Muscle of arm (tissue), 12 donors: ENCODE results near the gene TECTA. TPM values are rescaled to one million over a fixed set of nuclear protein-coding genes. Genes with fewer than 3 reads are reported as not detected.
"Not testable (repeated sequence)": the region's sequence is repeated elsewhere in the genome, so short reads cannot be mapped to it uniquely, and the experiment has no call there.

ENCODE experiments used
- DNase-seq: peaks from one replicate; pipeline ENCODE4 v3.0.0-alpha.2; 2013
- polyA plus RNA-seq, 12 donors: library from polyadenylated mRNA; unstranded; fragments of 120-200 nt; gene quantifications; one replicate each; pipeline ENCODE4 v1.2.1, GENCODE V29; 2013; ENCODE audit not compliant: insufficient read length in 12 of 12

Gene TECTA
- polyA plus RNA-seq, 12 donors = 1.1 to 2.2 (median 1.6) TPM; not detected in 2

DNA sequence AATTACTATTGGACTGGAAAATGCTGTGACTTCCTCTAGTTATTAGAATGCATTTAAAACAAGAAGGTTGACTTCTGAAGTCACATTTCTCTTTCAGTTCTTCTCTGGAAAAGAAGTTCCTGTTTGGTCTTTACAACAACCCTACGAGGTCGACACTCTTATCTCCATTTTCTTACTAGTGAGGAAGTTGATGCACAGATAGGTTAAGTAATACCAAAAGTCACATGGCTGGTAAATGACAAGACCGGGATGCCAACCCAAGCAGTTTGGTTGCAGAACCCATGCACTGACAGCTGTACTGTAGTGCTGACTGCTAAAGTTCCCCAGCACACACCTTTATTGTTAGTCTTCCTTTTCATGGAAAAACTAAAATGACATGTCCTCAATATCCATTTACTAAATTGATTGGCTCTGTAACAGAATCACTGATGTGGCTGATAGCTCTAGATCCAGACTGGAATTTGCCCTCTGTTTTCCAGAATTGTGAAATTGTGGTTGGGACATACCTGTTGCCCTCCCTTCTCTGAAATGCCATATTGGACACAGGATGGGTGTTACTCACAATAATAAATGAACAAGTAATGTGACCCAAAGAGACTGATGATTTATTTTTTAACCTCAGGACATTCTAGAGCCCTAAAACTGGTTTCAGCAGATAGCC lies 9.4 kb upstream of the TECTA start:
- no peak for DNase-seq

DNA sequence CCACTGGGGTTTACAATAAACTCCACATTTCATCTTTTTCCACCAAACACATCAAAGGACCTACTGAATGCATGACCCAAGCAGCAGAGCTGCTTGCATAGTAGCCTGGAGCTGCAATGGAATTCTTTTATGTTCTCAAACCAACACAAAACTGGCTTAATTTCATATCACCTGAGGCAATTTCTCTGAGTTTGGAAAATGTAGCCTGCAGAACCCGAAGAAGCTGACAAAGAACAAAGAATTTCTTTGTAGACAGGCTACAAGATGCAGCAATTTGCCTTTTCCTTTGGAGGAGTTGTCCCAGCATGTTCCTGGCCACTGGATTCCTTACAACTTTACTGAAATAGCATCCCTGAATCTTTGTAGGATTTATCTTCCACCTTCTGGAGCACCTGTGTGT lies 5.5 kb upstream of the TECTA start:
- DNase-seq = no peak

DNA sequence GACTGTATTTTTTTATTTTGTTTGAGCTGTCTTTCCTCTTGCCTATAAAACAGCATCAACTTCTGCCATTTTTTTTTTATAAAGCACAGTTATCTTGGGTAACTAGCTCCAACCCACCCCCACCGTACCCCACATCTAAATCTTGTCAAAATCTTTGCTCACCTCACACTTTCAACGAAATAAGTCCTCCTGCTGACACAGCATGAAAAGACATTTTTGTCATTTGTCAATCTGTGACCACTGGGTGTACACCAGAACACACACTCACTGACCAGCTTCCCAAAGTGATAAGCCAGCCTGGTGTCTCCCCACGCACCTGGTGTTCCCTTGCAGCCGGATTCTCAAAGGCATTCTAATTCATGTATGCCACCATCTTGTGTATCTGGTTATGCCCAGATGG lies 1.7 kb upstream of the TECTA start:
- DNase-seq = no peak

DNA sequence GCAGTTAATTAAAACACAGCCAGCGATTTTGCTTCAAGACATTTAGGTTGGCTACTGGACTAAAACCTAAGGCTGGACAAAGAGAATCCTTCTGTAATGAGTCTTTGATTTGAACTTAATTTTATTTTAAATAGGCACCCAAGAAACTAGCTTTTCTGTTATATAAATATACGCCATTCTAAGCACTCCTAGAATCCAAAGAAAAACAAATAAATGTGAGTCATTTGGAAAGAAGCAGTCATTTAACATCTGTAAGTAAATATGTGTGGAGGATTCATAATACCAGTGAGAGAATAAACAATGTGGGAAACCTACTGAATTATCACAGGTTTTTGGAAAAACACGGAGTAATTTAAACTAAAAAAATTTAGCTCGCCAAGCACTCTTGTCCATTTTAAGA lies 1.2 kb upstream of the TECTA start:
- no peak for DNase-seq

DNA sequence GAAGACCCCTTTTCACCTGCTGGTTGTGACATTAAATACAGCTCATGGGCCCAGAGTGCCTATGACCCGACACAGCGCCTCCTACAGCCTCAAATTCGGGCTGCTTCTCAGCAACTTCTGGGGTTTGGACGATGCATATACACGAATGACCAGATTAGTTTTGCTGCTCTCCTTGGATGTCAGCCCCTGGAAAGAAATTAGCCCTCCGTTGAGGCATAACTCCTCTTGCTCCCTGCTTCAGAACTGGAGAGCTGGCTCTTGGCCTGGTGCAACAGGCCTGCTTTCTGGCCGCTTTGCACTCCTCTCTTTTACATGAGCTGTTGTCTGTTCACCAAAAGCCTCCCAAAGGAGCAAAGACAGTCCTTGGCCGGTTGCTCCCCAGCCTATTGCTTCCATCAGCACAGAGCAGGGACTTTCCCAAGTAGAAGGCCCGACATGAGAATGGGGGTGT lies 3.3 kb downstream of the TECTA start:
- peak; percentile 84 for DNase-seq

DNA sequence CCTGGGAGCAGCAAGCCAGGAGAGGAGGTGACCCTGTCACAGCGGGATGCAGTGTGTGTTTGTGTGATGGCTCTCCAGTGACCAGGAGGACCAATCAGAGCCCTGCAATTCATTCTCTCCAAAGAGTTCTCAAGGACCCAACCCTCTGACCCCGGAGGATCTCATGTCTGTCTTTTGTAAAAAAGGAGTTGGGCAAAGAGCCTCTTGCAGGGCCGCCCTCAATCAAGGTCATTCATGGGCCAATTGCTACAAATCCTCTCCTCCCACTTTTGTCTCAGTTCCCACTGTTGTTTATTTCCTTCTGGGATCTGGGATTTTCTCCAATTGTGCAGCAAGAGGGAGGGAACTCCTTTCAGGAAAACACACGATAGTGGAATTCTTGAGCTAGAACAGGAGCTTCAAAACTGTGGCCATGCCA lies 4.0 kb downstream of the TECTA start:
- DNase-seq = peak; percentile 93

DNA sequence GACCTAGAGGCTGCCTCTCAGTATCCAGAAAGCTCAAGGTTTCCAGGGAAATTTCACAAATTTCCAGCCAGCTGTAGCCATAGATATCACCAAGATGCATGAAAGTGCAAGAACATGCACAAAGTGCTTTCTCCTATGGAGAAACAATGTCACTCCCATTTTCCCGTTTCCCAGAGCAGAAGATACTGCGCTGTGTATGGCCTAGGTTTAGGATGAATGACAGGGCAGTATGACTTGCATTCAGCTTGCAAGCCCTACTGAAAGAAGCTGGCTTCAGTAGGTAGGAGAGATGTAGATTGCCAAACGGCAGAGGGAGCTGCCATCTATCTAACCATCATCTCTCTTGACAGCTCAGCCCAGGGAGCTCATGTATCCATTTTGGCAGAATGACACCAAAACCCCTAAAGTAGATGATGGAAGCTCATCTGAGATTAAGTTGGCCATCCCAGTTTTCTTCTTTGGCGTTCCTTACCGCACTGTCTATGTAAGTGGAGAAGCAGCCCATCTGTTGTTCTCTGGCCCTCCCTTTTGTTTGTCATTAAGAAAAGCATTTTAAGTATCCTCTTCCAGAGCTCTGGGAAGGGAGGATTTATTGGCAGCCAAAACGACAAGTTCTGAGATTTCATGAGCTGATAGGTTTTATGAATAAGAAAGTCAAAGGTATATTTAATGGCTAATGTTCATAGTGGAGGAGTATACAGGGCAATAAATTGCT lies 4.6 kb downstream of the TECTA start:
- peak; percentile 71 for DNase-seq

DNA sequence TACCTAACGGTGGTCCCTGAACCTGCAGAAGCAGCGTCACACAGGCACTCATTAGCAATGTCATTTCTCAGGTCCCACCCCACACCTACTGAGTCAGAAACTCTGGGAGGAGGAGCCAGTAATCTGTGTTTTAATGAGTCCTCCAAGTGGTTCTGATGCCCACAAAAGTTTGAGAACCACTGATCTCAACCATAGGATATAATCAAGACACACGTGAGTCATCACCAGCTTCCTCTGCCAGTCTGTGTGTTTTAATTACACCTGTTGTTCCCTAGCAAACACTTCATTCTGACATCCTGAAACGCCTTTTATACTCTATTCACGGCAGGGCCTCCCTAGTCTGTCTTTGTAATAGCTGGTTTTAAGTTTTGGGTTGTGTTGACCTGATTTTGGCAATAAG lies 5.8 kb downstream of the TECTA start:
- no peak for DNase-seq

DNA sequence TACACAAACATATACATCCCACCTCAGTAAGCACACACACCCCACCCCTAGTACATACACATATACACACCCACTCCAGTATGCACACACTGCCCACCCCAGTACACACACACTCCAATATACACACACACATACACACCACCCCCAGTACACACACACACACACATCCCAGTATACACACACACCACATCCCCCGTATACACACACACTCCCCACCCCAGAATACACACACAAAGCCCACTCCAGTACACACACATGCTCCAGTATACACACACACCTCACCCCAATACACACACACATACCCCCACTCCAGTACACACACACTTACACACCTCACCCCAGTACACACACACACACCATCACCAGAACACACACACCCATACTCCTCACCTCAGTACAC lies 7.4 kb downstream of the TECTA start:
- DNase-seq = no peak

DNA sequence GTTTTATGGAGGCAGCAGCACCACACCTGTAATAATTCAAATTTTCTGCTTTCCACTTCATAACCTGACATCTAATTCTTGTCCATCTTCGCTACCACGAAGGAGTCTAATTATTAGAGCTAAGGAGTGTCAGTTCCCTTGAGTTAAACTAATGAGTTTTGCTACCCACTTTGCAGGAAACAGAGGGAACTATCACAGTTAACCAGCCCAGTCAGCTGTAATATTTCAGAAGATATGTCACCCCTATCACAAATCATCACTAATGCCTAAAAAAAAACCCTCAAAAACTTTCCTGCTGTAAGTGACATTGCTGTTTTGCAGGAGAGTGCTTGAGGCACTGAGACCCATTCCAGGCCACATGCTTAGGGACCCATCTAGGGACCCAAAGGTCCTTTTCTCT lies 8.4 kb downstream of the TECTA start:
- no peak for DNase-seq

DNA sequence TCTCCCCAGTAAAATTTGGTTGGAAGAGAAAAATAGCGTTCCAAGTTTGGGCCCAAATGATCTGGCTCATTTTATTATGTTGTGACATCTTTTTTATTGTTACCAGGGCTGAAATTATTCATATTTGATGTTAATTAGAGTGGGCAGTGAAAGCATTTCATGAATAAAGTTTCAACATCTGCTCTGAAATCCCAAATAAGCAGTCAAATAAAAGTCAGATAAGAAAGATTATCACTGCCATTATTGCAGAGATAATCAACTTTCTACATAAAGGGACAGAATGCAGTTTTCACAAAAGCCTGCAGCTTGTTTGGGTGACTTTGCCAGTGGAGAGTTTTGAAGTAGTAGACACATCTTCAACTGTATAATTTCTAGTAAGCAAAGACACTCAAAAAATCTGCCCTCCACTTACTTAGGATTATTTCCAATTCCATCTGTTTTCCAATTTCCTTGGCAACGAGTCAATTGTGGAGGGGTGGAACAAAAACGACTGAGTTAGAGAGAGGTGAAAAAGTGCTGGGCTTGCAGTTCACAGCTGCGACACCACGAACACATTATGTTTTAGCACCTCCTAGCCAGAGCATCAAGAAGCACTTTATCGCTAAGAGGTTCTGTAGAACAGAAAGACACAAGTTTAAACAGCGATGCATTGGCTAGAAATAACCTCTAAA lies 9.0 kb downstream of the TECTA start:
- no peak for DNase-seq

DNA sequence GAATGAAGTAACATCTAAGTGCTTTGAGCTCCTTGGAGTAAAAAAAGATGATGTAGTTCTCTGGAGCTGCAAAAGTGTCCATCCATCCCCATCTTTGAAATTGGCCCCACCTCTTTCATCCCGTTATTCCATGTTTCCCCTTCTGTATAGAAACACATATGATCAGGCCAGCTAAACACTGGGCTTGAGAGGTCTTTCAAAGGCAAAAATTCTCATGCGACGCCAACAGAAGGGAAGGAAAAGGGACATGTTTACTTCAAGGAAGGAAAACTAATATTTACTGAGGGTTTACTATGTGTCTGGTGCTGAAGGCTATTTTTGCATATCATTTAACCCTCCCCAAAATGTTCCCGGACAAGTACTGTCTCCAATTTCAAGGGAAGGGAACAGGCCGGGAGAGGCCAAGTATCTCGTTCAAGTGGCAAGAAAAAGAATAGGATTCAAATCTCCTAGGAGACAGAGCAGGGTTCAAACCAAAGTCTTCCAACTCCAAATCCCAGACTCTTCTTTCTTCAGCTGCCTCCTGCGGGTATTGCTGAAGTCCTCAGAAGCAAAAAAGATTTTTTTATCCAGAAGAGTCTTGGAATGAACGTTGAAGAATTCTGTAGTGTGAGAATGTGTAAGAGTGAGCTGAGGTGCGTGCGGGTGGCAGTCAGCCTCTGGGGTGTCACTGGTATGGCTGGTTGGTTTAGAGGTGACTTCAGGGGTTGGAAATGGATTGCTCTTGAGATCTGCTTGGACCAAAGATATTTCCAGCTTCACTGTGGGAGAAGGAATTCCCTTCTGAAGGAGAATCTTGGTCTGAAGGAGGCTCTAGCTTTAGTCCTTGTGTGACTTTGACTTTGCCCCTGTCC lies 10.1 kb downstream of the TECTA start:
- DNase-seq = no peak

DNA sequence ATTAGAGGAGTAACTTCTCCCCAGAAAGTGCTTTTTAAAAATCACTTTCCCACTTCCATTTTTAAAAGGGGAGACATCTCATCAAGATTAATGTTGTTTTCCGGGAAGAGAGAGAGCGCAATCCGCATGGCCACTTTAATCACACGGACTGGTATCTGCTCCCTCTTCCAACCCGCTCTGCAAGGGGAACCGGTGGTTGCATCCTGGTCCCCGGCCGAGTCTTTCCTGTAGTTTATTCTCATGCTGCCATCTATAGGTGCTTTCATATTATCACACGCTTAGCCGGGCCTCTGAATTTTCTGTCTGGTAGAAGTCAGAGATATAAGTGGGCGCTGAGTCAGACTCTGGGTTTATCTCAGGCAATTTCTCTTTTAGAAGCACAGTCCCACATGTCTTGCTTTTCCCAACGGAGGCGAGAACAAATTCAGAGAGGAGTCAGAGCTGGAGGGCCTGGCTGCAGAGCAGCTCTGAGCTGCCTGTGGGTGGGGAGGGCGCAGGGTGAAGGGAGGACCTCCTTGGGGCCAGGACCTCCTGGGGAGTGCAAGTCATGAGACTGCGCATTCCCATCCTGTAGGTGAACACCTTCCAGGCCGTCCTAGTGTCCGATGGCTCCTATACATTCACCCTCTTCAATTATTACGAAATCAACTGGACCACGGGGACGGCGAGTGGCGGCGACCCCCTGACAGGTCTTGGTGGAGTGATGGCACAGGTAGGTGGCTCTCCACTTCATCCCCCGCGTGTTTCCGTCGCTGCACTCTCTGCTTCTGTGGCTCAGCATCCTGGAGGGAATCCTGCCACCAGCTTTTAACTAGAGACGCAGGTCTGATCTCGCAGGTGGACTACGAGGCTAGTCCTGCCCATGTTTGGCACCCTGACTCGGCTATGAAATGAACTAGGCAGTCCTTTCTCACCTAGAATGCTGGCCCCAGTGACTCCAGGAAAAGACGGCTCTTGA lies 11.7 kb downstream of the TECTA start:
- peak; percentile 66 for DNase-seq

DNA sequence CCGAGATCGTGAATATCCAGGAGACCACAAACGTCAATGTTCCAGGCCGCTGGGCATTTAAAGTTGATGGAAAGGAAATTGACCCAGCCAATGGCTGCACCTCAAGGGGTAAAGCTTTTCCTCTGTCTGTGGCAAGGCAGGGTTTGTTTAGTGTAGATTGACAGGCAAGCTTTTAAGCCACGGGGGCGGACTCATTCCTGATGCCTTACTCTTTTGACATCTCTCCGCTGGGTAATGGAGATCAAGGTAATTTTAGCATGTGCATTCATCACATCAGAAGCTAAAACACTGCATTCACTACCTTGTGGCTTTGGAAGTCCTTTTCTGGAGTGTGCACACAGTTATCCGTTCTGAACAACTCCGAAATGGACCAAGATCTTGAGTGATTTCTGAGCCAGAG lies 12.6 kb downstream of the TECTA start:
- no peak for DNase-seq

DNA sequence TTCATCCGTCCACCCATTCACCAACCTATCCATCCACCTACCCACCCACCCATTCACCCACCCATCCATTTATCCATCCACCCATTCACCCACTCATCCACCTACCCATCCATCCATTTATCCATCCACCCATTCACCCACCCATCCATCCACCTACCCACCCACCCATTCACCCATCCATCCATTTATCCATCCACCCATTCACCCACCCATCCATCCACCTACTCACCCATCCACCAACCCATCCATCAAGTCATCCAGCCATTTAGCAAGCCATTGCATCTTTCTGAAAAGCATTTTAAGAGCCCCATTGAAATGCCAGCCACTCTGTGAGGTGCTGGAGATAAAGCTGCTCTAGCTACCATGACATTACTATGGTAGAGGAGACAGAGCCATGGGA lies 14.0 kb downstream of the TECTA start:
- DNase-seq = not testable (repeated sequence)

DNA sequence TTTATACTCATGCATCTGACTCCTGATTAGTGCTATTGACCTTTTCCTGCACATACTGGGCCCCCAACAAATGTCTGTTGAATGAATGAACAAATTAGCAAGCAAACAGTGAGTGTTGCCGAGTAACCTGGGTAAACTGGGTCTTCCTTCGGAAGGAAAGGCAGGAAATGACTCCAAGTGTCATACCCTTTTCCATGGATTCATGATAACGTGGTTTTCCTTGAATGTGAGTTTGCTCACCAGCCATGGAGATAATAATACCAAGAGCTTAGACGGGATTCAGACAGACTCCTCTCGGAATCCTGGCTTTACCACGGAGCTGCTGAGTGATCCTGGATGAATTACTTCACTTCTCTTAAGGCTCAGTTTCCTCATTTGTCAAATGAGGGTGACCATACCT lies 16.7 kb downstream of the TECTA start:
- DNase-seq = no peak

DNA sequence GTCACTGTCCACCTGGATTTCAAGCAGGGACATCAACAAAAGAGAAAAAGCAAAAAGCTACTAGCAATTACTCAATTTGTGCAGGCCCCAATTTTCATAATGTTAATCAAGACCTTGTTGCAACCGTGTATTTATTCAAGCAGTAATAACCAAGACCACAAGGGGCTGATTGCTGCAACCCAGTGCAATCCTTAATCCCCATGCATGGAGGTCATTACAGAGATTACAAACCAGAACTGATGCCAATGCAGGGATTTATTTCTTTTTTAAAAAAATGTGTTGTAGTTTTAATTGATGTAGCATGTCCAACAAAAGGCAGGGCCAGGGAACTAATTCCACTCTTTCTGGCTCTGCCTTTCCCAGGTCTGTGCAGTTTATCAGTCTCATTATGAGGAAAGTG lies 18.4 kb downstream of the TECTA start:
- DNase-seq = no peak

DNA sequence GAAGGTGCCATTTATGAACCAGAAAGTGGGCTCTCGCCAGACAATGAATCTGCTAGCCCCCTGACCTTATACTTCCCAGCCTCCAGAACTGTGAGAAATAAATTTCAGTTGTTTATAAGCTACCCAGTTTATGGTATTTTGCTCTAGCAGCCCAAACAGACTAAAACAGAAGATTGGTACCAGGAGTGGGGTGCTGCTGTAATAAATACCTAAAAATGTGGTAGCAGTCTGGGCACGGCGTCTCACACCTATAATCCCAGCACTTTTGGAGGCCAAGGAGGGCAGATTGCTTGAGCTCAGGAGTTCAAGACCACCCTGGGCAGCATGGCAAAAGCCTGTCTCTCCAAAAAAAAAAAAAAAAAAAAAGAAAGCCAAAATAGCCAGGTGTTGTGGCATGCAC lies 21.3 kb downstream of the TECTA start:
- no peak for DNase-seq

DNA sequence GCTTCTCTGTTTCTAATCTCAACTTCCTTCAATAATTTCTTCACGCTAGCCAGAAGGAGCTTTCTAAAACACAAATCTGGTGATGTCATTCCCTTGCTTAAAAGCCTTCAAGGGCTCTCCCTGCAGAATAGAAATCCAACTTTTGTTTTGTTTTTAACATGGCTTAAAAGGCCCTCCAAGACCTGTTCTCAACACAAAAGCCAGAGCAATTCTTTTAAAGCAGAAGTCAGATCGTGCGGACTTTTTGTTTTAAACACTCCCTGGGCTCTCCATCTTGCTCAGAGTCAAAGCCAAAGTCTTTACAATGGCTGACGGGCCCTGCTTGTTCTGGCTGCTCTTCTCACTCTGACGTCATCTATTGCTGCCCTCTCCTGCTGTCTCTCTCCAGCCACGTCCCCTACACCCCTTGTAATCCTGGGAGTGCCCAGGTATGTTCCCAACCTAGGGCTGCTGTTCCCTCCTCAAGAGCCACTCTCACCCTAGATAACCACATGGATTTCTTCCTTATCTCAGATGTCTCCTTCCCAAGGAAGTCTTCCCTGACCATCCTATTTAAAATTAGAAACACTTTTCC lies 22.5 kb downstream of the TECTA start:
- DNase-seq = no peak

DNA sequence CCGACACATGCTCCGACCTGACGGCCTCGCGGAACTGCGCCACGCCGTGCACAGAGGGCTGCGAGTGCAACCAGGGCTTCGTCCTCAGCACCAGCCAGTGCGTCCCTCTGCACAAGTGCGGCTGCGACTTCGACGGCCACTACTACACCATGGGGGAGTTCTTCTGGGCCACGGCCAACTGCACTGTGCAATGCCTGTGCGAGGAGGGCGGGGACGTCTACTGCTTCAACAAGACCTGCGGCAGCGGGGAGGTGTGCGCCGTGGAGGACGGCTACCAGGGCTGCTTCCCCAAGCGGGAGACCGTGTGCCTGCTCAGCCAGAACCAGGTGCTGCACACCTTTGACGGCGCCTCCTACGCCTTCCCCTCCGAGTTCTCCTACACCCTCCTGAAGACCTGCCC lies 26.8 kb downstream of the TECTA start:
- no peak for DNase-seq
